Measurements from ENCODE around the gene CHRNE. TPM values are rescaled to one million over a fixed set of nuclear protein-coding genes. Genes with fewer than 3 reads are reported as not detected.

CHRNE gene
- total and polyA plus RNA-seq, 2 of the 13 experiments (the other 11 are each of a cell fraction or from before 2014, with no cell fraction given): 0.53 to 0.59 TPM

GRCh38 chr17:4946312-4946976 is 43.5 kb upstream of the CHRNE start (continued):
- TF ChIP-seq DMTF1 (CRISPR knock-in tag; IDR thresholded peaks at IDR 0.05) (no peak), TBL1XR1 (IDR thresholded peaks at IDR 0.05; ENCODE audit: borderline replicate concordance, low read length, partially characterized antibody) (no peak), ZNF75D (CRISPR knock-in tag; IDR thresholded peaks at IDR 0.05; ENCODE audit: borderline replicate concordance) (no peak), POLR2AphosphoS5 (IDR thresholded peaks at IDR 0.05; ENCODE audit: low read depth, low read length) (peak; percentile 13; the same call in 1 of the 2 replicates), PHF8 (CRISPR knock-in tag; IDR thresholded peaks at IDR 0.05) (0 out of 2 replicates have a peak, but pooled peaks have one; percentile 11)

- Histone ChIP-seq H3K4me2 (ENCODE audit: low read depth, low read length) (peak overlapping the region; percentile 96), H3K4me1 (ENCODE audit: insufficient read depth, low read length) (peaks cover 44% of the 10 kb centered on the region), H2AFZ (ENCODE audit: low read length) (no peak overlapping the region), H3K36me3 (replicated peaks in 1 of 2; ENCODE audit: control insufficient read depth in 1 of 2, insufficient read depth in 2 of 2, low read length in 2 of 2) (peaks cover 18 to 37% of the 10 kb centered on the region in 2 experiments), H4K20me1 (ENCODE audit: insufficient read depth, low read length) (peaks cover 33% of the 10 kb centered on the region), H3K9me3 (ENCODE audit: low read length) (no peaks in the 10 kb centered on the region), H3K9ac (ENCODE audit: insufficient read depth, low read depth, low read length) (peak overlapping the region; percentile 74), H3K79me2 (ENCODE audit: insufficient read depth, low read length) (peaks cover 57% of the 10 kb centered on the region), H3K27me3 (ENCODE audit: control insufficient read depth in 1 of 2, insufficient read depth in 2 of 2, low read length in 2 of 2) (no peaks in the 10 kb centered on the region; a peak in 1 of 5 replicates), H3K4me3 (replicated peaks in 1 of 3; ENCODE audit: insufficient read depth in 1 of 3, low read depth in 2 of 3, low read length in 3 of 3) (peak overlapping the region; percentile 90 to 100 (median 100); a peak in 4 of 6 replicates), H3K27ac (ENCODE audit: extremely low read length, insufficient read depth, low read length) (peak overlapping the region; percentile 54)
- BruUV-seq (replicated peaks): no TSS peak
- TF ChIP-seq ZNF792 (CRISPR knock-in tag; IDR thresholded peaks at IDR 0.05) (0 out of 2 replicates have a peak, but pooled peaks have one; percentile 6), TFAP4 (IDR thresholded peaks at IDR 0.05; ENCODE audit: borderline replicate concordance, low read depth) (peak; percentile 43; the same call in 1 of the 2 replicates), PATZ1 (CRISPR knock-in tag; IDR thresholded peaks at IDR 0.05) (peak; percentile 70), PAXIP1 (CRISPR knock-in tag; conservative IDR thresholded peaks at IDR 0.05) (no peak)
- in situ Hi-C loops (cut with HindIII; ENCODE audit: extremely low pct_ligation_motif_present, low pct_unique_long_range_greater_than_20kb) (no loop called here), intact Hi-C loops (cut with micrococcal nuclease; ENCODE audit: unreplicated experiment) (no loop called here)
- ATAC-seq: no peak
- FAIRE-seq: peak; percentile 39
- CTCF ChIA-PET (ENCODE audit: low intra/inter-chr PET ratio, low total read pairs): no interaction called here
- POLR2A ChIA-PET: interaction anchor here (1.2 to 10.0 kb wide), 3 partner anchors 21 to 224 kb away, joined by 3 to 273 read pairs (median 6); partner anchors contain the start of gene SPAG7
- 52% methylated on average over 4 of the region's 4 CpGs for WGBS (ENCODE audit: low lambda C conversion rate)
- DNase-seq (ENCODE audit: low spot score): no peak
Measured at GRCh38 chr17:4945944-4946280, 43.0 kb upstream of the CHRNE start.
